K562 (cell line): Measurements from ENCODE around the gene C10orf71. TPM values are rescaled to one million over a fixed set of nuclear protein-coding genes. Genes with fewer than 3 reads are reported as not detected.

ENCODE experiments used
- ATAC-seq: fragments of 200-7000 bp; cut with Tn5 transposase; 3 replicates; pipeline ENCODE4 v1.9.1; 2020; ENCODE audit warnings: moderate library complexity
- BruUV-seq: library from RNA; stranded (reverse); fragments of 400-500 nt; replicated peaks from 2 replicates; lab custom pipeline; 2021; lab: Mats Ljungman, UMichigan
- CTCF ChIA-PET: fragments of 300-600 bp; formaldehyde crosslinking; extraction: SDS; loops from one replicate; lab custom pipeline; 2021; ENCODE audit warnings: low intra/inter-chr PET ratio; lab: Yijun Ruan, JAX
- POLR2A ChIA-PET: fragments of 300-600, 350-650 bp; sonication (Branson Sonifier 250); formaldehyde crosslinking; extraction: SDS; loops from one replicate; lab custom pipeline; 2021; ENCODE audit warnings: antibody characterized with exemption, inconsistent platforms; lab: Yijun Ruan, JAX
- DNase-seq, 4 experiments: peaks; one replicate each; pipeline versions ENCODE4 v3.0.0 to v3.0.0-alpha.2; 2011 to 2018; ENCODE audit warnings: low spot score in 3 of 4, mixed read lengths in 3 of 4; ENCODE audit errors: extremely low read depth in 1 of 4
- FAIRE-seq: peaks from 2 replicates; lab custom pipeline; 2011; peaks lifted over from hg19 to GRCh38; lab: Jason Lieb, UNC
- H2AFZ ChIP-seq: 2 replicates; pipeline ENCODE4 v1.6.0; 2011; ENCODE audit warnings: low read depth, low read length, control low read depth, inconsistent platforms
- H3K27ac ChIP-seq: fragments of 200-600 bp; 3 replicates; pipeline ENCODE4 v1.8.0; 2011; ENCODE audit warnings: low read depth, mild to moderate bottlenecking, control low read depth, inconsistent platforms, low read length, moderate library complexity, mixed read lengths; ENCODE audit errors: extremely low read depth
- H3K27me3 ChIP-seq, 2 experiments: fragments of 300-600 bp in 1 of 2; 2 replicates in 1 of 2; 3 replicates in 1 of 2; pipeline versions ENCODE4 v1.6.0 to v1.8.0; 2011; ENCODE audit warnings: inconsistent platforms in 2 of 2, low read length in 2 of 2, mild to moderate bottlenecking in 1 of 2, mixed read lengths in 1 of 2, moderate library complexity in 1 of 2; ENCODE audit not compliant: control insufficient read depth in 2 of 2, insufficient read depth in 2 of 2
- H3K36me3 ChIP-seq: fragments of 300-600 bp; 3 replicates; pipeline ENCODE4 v1.8.0; 2011; ENCODE audit warnings: mild to moderate bottlenecking, low read length, inconsistent platforms; ENCODE audit not compliant: control insufficient read depth, insufficient read depth
- H3K4me1 ChIP-seq, 2 experiments: fragments of 200-600 bp in 1 of 2; replicated peaks in 1 of 2; 2 replicates in 1 of 2; 3 replicates in 1 of 2; pipeline versions ENCODE4 v1.5.1 to v1.8.0; 2011; ENCODE audit warnings: inconsistent platforms in 2 of 2, low read length in 2 of 2, mild to moderate bottlenecking in 1 of 2, mixed read lengths in 1 of 2, moderate library complexity in 1 of 2; ENCODE audit not compliant: control insufficient read depth in 2 of 2, insufficient read depth in 2 of 2
- H3K4me2 ChIP-seq: 2 replicates; pipeline ENCODE4 v1.6.1; 2011; ENCODE audit warnings: low read length, control low read depth, inconsistent platforms, mixed read lengths; ENCODE audit not compliant: insufficient read depth
- H3K4me3 ChIP-seq: fragments of 200-600 bp; sonication (generic), shearing (Covaris generic); 2 replicates; pipeline ENCODE4 v1.5.1; 2016; ENCODE audit warnings: control low read depth, inconsistent platforms
- H3K79me2 ChIP-seq: fragments of 200-600 bp; 3 replicates; pipeline ENCODE4 v1.8.0; 2011; ENCODE audit warnings: low read length, inconsistent platforms; ENCODE audit not compliant: control insufficient read depth, insufficient read depth
- H3K9ac ChIP-seq, 2 experiments: 2 replicates each; pipeline versions ENCODE4 v1.6.0 to v1.6.1; 2011; ENCODE audit warnings: low read depth in 2 of 2, low read length in 2 of 2, control low read depth in 1 of 2, inconsistent platforms in 1 of 2, mild to moderate bottlenecking in 1 of 2, mixed read lengths in 1 of 2; ENCODE audit not compliant: insufficient read depth in 1 of 2
- H3K9me1 ChIP-seq: one replicate; pipeline ENCODE4 v1.6.0; 2011; ENCODE audit warnings: inconsistent platforms, mild to moderate bottlenecking, low read length, moderate library complexity; ENCODE audit not compliant: control insufficient read depth, insufficient read depth
- H3K9me3 ChIP-seq: replicated peaks from 2 replicates; pipeline ENCODE4 v1.5.1; 2011; ENCODE audit warnings: low read depth, low read length, inconsistent platforms; ENCODE audit not compliant: control insufficient read depth, insufficient read depth
- H4K20me1 ChIP-seq: replicated peaks from 2 replicates; pipeline ENCODE4 v1.6.1; 2011; ENCODE audit warnings: low read length, inconsistent platforms, mixed read lengths; ENCODE audit not compliant: control insufficient read depth, insufficient read depth
- BHLHE40 ChIP-seq: IDR thresholded peaks from 2 replicates; pipeline ENCODE4 v1.6.1; 2011; ENCODE audit warnings: low read length, improper control_type of control experiment
- ESRRA ChIP-seq: fragments of 450-650 bp; IDR thresholded peaks from 2 replicates; pipeline ENCODE4 v1.6.1; 2014; ENCODE audit warnings: low read depth, mild to moderate bottlenecking, moderate library complexity, borderline replicate concordance
- NCOA6 ChIP-seq: fragments of 450-650 bp; IDR thresholded peaks from 2 replicates; pipeline ENCODE4 v1.6.1; 2017; ENCODE audit warnings: mild to moderate bottlenecking
- TEAD1 ChIP-seq, 2 experiments: fragments of 450-650 bp in 1 of 2; sonication (generic) in 1 of 2; formaldehyde crosslinking; IDR thresholded peaks; 2 replicates each; pipeline versions ENCODE4 v1.4.0 to v1.8.0; 2020 to 2022; ENCODE audit warnings: mild to moderate bottlenecking in 2 of 2, missing genetic modification reagents in 1 of 2
- ZNF316 ChIP-seq: fragments of 450-650 bp; IDR thresholded peaks from 2 replicates; pipeline ENCODE4 v1.6.1; 2016
- WGBS: fragments of 100-300 bp; shearing (Covaris generic); methylation state at CpG from one replicate; pipeline ENCODE4 v1.1.6; 2016; ENCODE audit warnings: low coverage, mixed read lengths; ENCODE audit not compliant: insufficient coverage; ENCODE audit errors: missing lambda C conversion rate; 5-methylcytosine and 5-hydroxymethylcytosine counted together
- in situ Hi-C: fragments of 300-500 bp; cut with MboI; formaldehyde crosslinking; loops from 4 replicates; pipeline ENCODE4 v1.15.0; 2018; ENCODE audit warnings: inconsistent platforms, mixed read lengths
- intact Hi-C: fragments of 100-400 bp; cut with micrococcal nuclease; formaldehyde crosslinking; loops from 2 replicates; pipeline ENCODE4 v1.14.2; 2022
- polyA plus RNA-seq, 8 experiments: library from polyadenylated mRNA; depleted of rRNA in 4 of 8; stranded (reverse) in 5 of 8; unstranded in 3 of 8; fragments of >200 nt; fragmentation: Nextera tagmentation in 2 of 8; fragmentation: Illumina TruSeq in 1 of 8; extraction: Ambion mirVana in 2 of 8; extraction: Trizol in 1 of 8; gene quantifications; 2 replicates each; pipeline versions ENCODE4 v1.2.1 to v1.2.3, GENCODE V29; 2011 to 2014; ENCODE audit warnings: inconsistent platforms in 1 of 8, missing spikeins in 1 of 8
- total RNA-seq, 7 experiments: library from RNA; depleted of rRNA in 6 of 7; stranded (reverse); fragments of >200 nt in 6 of 7; fragmentation: Illumina TruSeq in 2 of 7; extraction: Trizol in 2 of 7; gene quantifications; 2 replicates each; pipeline versions ENCODE4 v1.2.1 to v1.2.3, GENCODE V29; 2011 to 2021; ENCODE audit warnings: low replicate concordance in 1 of 7
- TF ChIP-seq, protein P1 (sequence below): fragments of 200-800 bp; sonication (Bioruptor generic); IDR thresholded peaks from 2 replicates; pipeline ENCODE4 v1.6.1; 2016; ENCODE audit warnings: missing genetic modification characterization, missing compliant biosample characterization

Gene C10orf71
- total and polyA plus RNA-seq, 9 of the 15 experiments (the other 6 are each of a cell fraction or from before 2014, with no cell fraction given): 0.06 to 4.5 (median 1.3) TPM

- TF ChIP-seq, protein P1, sequence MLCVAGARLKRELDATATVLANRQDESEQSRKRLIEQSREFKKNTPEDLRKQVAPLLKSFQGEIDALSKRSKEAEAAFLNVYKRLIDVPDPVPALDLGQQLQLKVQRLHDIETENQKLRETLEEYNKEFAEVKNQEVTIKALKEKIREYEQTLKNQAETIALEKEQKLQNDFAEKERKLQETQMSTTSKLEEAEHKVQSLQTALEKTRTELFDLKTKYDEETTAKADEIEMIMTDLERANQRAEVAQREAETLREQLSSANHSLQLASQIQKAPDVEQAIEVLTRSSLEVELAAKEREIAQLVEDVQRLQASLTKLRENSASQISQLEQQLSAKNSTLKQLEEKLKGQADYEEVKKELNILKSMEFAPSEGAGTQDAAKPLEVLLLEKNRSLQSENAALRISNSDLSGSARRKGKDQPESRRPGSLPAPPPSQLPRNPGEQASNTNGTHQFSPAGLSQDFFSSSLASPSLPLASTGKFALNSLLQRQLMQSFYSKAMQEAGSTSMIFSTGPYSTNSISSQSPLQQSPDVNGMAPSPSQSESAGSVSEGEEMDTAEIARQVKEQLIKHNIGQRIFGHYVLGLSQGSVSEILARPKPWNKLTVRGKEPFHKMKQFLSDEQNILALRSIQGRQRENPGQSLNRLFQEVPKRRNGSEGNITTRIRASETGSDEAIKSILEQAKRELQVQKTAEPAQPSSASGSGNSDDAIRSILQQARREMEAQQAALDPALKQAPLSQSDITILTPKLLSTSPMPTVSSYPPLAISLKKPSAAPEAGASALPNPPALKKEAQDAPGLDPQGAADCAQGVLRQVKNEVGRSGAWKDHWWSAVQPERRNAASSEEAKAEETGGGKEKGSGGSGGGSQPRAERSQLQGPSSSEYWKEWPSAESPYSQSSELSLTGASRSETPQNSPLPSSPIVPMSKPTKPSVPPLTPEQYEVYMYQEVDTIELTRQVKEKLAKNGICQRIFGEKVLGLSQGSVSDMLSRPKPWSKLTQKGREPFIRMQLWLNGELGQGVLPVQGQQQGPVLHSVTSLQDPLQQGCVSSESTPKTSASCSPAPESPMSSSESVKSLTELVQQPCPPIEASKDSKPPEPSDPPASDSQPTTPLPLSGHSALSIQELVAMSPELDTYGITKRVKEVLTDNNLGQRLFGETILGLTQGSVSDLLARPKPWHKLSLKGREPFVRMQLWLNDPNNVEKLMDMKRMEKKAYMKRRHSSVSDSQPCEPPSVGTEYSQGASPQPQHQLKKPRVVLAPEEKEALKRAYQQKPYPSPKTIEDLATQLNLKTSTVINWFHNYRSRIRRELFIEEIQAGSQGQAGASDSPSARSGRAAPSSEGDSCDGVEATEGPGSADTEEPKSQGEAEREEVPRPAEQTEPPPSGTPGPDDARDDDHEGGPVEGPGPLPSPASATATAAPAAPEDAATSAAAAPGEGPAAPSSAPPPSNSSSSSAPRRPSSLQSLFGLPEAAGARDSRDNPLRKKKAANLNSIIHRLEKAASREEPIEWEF (CRISPR knock-in tag): no peak
- TF ChIP-seq BHLHE40: no peak
- no peak for TF ChIP-seq TEAD1 (CRISPR knock-in tag; IDR thresholded peaks at IDR 0.05)
- TF ChIP-seq NCOA6: no peak
Observed at GRCh38 chr10:49320191-49320590, 21.2 kb downstream of the C10orf71 start (continued).

- ChIA-PET CTCF (no interaction called here), POLR2A (interaction anchor here (1.3 kb wide), 1 partner anchor 14 kb away, joined by 4 read pairs; no protein-coding TSS in a partner anchor)
- no peak overlapping the region for H2AFZ ChIP-seq
- no peaks in the 10 kb centered on the region for H3K79me2 ChIP-seq
- H3K9me1 ChIP-seq: no peaks in the 10 kb centered on the region
- H3K9me3 ChIP-seq: no peaks in the 10 kb centered on the region
- H3K27me3 ChIP-seq: no peaks in the 10 kb centered on the region
- H3K9ac ChIP-seq: no peak overlapping the region
- H3K27ac ChIP-seq: no peak overlapping the region
- in situ Hi-C loops: no loop called here
- TF ChIP-seq ZNF316 (0 out of 2 replicates have a peak, but pooled peaks have one; percentile 3), ESRRA (no peak)
- no peaks in the 10 kb centered on the region; a peak in 1 of 5 replicates for H3K4me1 ChIP-seq
- H3K4me2 ChIP-seq: no peak overlapping the region
- H4K20me1 ChIP-seq: no peaks in the 10 kb centered on the region
- no peak overlapping the region for H3K4me3 ChIP-seq
- ATAC-seq: no peak
- 27% methylated on average over 3 of the region's 3 CpGs for WGBS
- no peak for FAIRE-seq
- peaks cover 25% of the 10 kb centered on the region; the same call in 2 of the 3 replicates for H3K36me3 ChIP-seq
- intact Hi-C loops: no loop called here
- DNase-seq: no peak
- BruUV-seq: no TSS peak
Observed at GRCh38 chr10:49321021-49321420, 22.1 kb downstream of the C10orf71 start.
